Measurements from ENCODE around the gene STXBP6.

Gene STXBP6

GRCh38 chr14:25048170-25049016 lies 1.6 kb downstream of the STXBP6 start:
- Histone ChIP-seq H3K9me3 (ENCODE audit: severe bottlenecking) (no peaks in the 10 kb centered on the region), H3K27ac (ENCODE audit: poor library complexity, severe bottlenecking) (no peak overlapping the region), H3K4me1 (ENCODE audit: insufficient read depth, poor library complexity, severe bottlenecking) (no peaks in the 10 kb centered on the region), H3K4me3 (ENCODE audit: severe bottlenecking) (no peak overlapping the region), H3K36me3 (ENCODE audit: low read depth) (no peaks in the 10 kb centered on the region), H3K27me3 (ENCODE audit: insufficient read depth, poor library complexity, severe bottlenecking) (peaks cover 80% of the 10 kb centered on the region)
- no peak for TF ChIP-seq CTCF (IDR thresholded peaks at IDR 0.05; ENCODE audit: poor library complexity, severe bottlenecking)
- DNase-seq (ENCODE audit: low spot score) (no peak), ATAC-seq (ENCODE audit: low read depth) (peak; percentile 52)

GRCh38 chr14:25046301-25046943 lies 3.5 kb downstream of the STXBP6 start:
- no peak overlapping the region for H3K4me3 ChIP-seq (ENCODE audit: severe bottlenecking)
- H3K27ac ChIP-seq (ENCODE audit: poor library complexity, severe bottlenecking) = no peak overlapping the region
- H3K27me3 ChIP-seq (ENCODE audit: insufficient read depth, poor library complexity, severe bottlenecking) = peaks cover 60% of the 10 kb centered on the region
- no peak for TF ChIP-seq CTCF (IDR thresholded peaks at IDR 0.05; ENCODE audit: poor library complexity, severe bottlenecking)
- ATAC-seq (ENCODE audit: low read depth) (no peak), DNase-seq (ENCODE audit: low spot score) (no peak)
- H3K9me3 ChIP-seq (ENCODE audit: severe bottlenecking) = no peaks in the 10 kb centered on the region
- no peaks in the 10 kb centered on the region for H3K36me3 ChIP-seq (ENCODE audit: low read depth)
- H3K4me1 ChIP-seq (ENCODE audit: insufficient read depth, poor library complexity, severe bottlenecking) = no peaks in the 10 kb centered on the region

- no peak for ATAC-seq (ENCODE audit: low read depth)
- Histone ChIP-seq H3K9me3 (ENCODE audit: severe bottlenecking) (no peaks in the 10 kb centered on the region), H3K4me1 (ENCODE audit: insufficient read depth, poor library complexity, severe bottlenecking) (no peaks in the 10 kb centered on the region), H3K4me3 (ENCODE audit: severe bottlenecking) (no peak overlapping the region), H3K36me3 (ENCODE audit: low read depth) (no peaks in the 10 kb centered on the region), H3K27me3 (ENCODE audit: insufficient read depth, poor library complexity, severe bottlenecking) (peaks cover 38% of the 10 kb centered on the region), H3K27ac (ENCODE audit: poor library complexity, severe bottlenecking) (no peak overlapping the region)
- DNase-seq (ENCODE audit: low spot score) = no peak
- TF ChIP-seq CTCF (IDR thresholded peaks at IDR 0.05; ENCODE audit: poor library complexity, severe bottlenecking) = no peak
Measured at GRCh38 chr14:25044106-25044698, 5.7 kb downstream of the STXBP6 start.

- peak; percentile 41 for TF ChIP-seq CTCF (IDR thresholded peaks at IDR 0.05; ENCODE audit: poor library complexity, severe bottlenecking)
- Histone ChIP-seq H3K27ac (ENCODE audit: poor library complexity, severe bottlenecking) (no peak overlapping the region), H3K4me3 (ENCODE audit: severe bottlenecking) (no peak overlapping the region), H3K27me3 (ENCODE audit: insufficient read depth, poor library complexity, severe bottlenecking) (peaks cover 22% of the 10 kb centered on the region), H3K4me1 (ENCODE audit: insufficient read depth, poor library complexity, severe bottlenecking) (no peaks in the 10 kb centered on the region), H3K36me3 (ENCODE audit: low read depth) (no peaks in the 10 kb centered on the region), H3K9me3 (ENCODE audit: severe bottlenecking) (no peaks in the 10 kb centered on the region)
- no peak for DNase-seq (ENCODE audit: low spot score)
- no peak for ATAC-seq (ENCODE audit: low read depth)
Measured at GRCh38 chr14:25042362-25043299, 7.3 kb downstream of the STXBP6 start.
